ENCODE results near the gene EBNA1BP2. TPM values are rescaled to one million over a fixed set of nuclear protein-coding genes. Genes with fewer than 3 reads are reported as not detected.

Gene EBNA1BP2
- total RNA-seq, 1 donor from 2014 or later: 51.1 TPM

- Mint-ChIP-seq H3K27me3 (ENCODE audit: low read depth) (peaks cover 2% of the 10 kb centered on the region), H3K27ac (no peak overlapping the region), H3K4me3 (no peak overlapping the region)
Observed at GRCh38 chr1:43137445-43138052, 34.5 kb downstream of the EBNA1BP2 start.

GRCh38 chr1:43135857-43136781 is 36.0 kb downstream of the EBNA1BP2 start:
- Mint-ChIP-seq H3K4me1 (peaks cover 6% of the 10 kb centered on the region), H3K36me3 (peaks cover 8% of the 10 kb centered on the region), H3K4me3 (no peak overlapping the region), H3K9me3 (peaks cover 29% of the 10 kb centered on the region), H3K27me3 (ENCODE audit: low read depth) (no peaks in the 10 kb centered on the region), H3K27ac (no peak overlapping the region)
- no peak for DNase-seq (ENCODE audit: low spot score in 2 of 2, unreplicated experiment in 2 of 2)
- no peak for TF ChIP-seq CTCF (IDR thresholded peaks at IDR 0.05; ENCODE audit: unreplicated experiment)

More at GRCh38 chr1:43137445-43138052, 34.5 kb downstream of the EBNA1BP2 start:
- no peak for TF ChIP-seq CTCF (IDR thresholded peaks at IDR 0.05; ENCODE audit: unreplicated experiment)
- no peak for DNase-seq (ENCODE audit: low spot score in 2 of 2, unreplicated experiment in 2 of 2)
- Mint-ChIP-seq H3K9me3 (peaks cover 31% of the 10 kb centered on the region), H3K36me3 (peaks cover 8% of the 10 kb centered on the region), H3K4me1 (peaks cover 6% of the 10 kb centered on the region)

DNA sequence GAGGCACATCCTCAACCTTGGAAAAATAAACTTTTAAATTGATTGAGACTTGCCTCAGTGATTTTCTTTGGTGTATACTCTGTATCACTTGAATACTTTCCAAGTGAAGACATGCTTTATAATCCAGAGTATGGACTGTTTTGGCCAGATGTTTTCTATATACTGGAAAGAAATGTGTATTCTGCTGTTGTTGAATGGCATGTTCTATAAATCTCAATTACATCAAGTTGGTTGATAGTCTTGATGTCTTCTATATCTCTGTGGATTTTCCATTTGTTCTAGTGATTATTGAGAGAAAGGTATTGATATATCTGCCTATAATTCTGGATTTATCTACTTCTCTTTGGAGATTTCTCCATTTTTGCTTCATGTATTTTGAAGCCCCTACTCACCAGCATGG is 37.5 kb downstream of the EBNA1BP2 start:
- no peak for TF ChIP-seq CTCF (IDR thresholded peaks at IDR 0.05; ENCODE audit: unreplicated experiment)
- H3K27me3 Mint-ChIP-seq (ENCODE audit: low read depth): no peaks in the 10 kb centered on the region
- peaks cover 6% of the 10 kb centered on the region for H3K4me1 Mint-ChIP-seq
- peaks cover 7% of the 10 kb centered on the region for H3K36me3 Mint-ChIP-seq
- DNase-seq (ENCODE audit: low spot score in 2 of 2, unreplicated experiment in 2 of 2): no peak
- H3K9me3 Mint-ChIP-seq: peaks cover 20% of the 10 kb centered on the region
- no peak overlapping the region for H3K27ac Mint-ChIP-seq
- H3K4me3 Mint-ChIP-seq: no peak overlapping the region

- H3K36me3 Mint-ChIP-seq: peaks cover 2% of the 10 kb centered on the region
- no peak overlapping the region for H3K4me3 Mint-ChIP-seq
- H3K27ac Mint-ChIP-seq: no peak overlapping the region
Observed at GRCh38 chr1:43134068-43134467, 38.0 kb downstream of the EBNA1BP2 start.

GRCh38 chr1:43129426-43129825 is 42.7 kb downstream of the EBNA1BP2 start:
- Mint-ChIP-seq H3K9me3 (peaks cover 20% of the 10 kb centered on the region), H3K36me3 (peaks cover 2% of the 10 kb centered on the region), H3K27ac (no peak overlapping the region), H3K4me1 (no peaks in the 10 kb centered on the region), H3K4me3 (no peak overlapping the region), H3K27me3 (ENCODE audit: low read depth) (no peaks in the 10 kb centered on the region)
- TF ChIP-seq CTCF (IDR thresholded peaks at IDR 0.05; ENCODE audit: unreplicated experiment): no peak
- DNase-seq (ENCODE audit: low spot score in 2 of 2, unreplicated experiment in 2 of 2): no peak

More at GRCh38 chr1:43134068-43134467, 38.0 kb downstream of the EBNA1BP2 start:
- peaks cover 15% of the 10 kb centered on the region for H3K9me3 Mint-ChIP-seq
- TF ChIP-seq CTCF (IDR thresholded peaks at IDR 0.05; ENCODE audit: unreplicated experiment): no peak
- no peak for DNase-seq (ENCODE audit: low spot score in 2 of 2, unreplicated experiment in 2 of 2)
- peaks cover 6% of the 10 kb centered on the region for H3K4me1 Mint-ChIP-seq
- H3K27me3 Mint-ChIP-seq (ENCODE audit: low read depth): no peaks in the 10 kb centered on the region
